Keratinocyte (primary cell): ENCODE results near the gene USP17L11. TPM values are rescaled to one million over a fixed set of nuclear protein-coding genes. Genes with fewer than 3 reads are reported as not detected.
"Not testable (repeated sequence)": the region's sequence is repeated elsewhere in the genome, so short reads cannot be mapped to it uniquely, and the experiment has no call there.

Source experiments
- DNase-seq: peaks from one replicate; pipeline ENCODE4 v3.0.0-alpha.2; 2011; ENCODE audit warnings: low read depth, missing footprints, low spot score
- FAIRE-seq: peaks from 2 replicates; lab custom pipeline; 2011; peaks lifted over from hg19 to GRCh38; lab: Jason Lieb, UNC
- H2AFZ ChIP-seq: 2 replicates; pipeline ENCODE4 v1.6.0; 2012; ENCODE audit warnings: low read length, control low read depth, inconsistent platforms; ENCODE audit not compliant: control insufficient read depth
- H3K27ac ChIP-seq: 2 replicates; pipeline ENCODE4 v1.5.1; 2011; ENCODE audit warnings: low read length; ENCODE audit not compliant: control insufficient read depth, insufficient read depth
- H3K27me3 ChIP-seq: 3 replicates; pipeline ENCODE4 v1.6.0; 2011; ENCODE audit warnings: low read length; ENCODE audit not compliant: control insufficient read depth, insufficient read depth; ENCODE audit errors: extremely low read depth
- H3K36me3 ChIP-seq, 2 experiments: 2 replicates in 1 of 2; 3 replicates in 1 of 2; pipeline ENCODE4 v1.5.1; 2011; ENCODE audit warnings: low read length in 2 of 2, mild to moderate bottlenecking in 1 of 2; ENCODE audit not compliant: control insufficient read depth in 2 of 2, insufficient read depth in 2 of 2; ENCODE audit errors: extremely low read depth in 1 of 2
- H3K4me1 ChIP-seq: 3 replicates; pipeline ENCODE4 v1.5.1; 2011; ENCODE audit warnings: low read length; ENCODE audit not compliant: control insufficient read depth, insufficient read depth; ENCODE audit errors: extremely low read depth
- H3K4me2 ChIP-seq: 3 replicates; pipeline ENCODE4 v1.6.0; 2011; ENCODE audit warnings: low read depth, low read length; ENCODE audit not compliant: control insufficient read depth, insufficient read depth; ENCODE audit errors: extremely low read depth
- H3K4me3 ChIP-seq, 3 experiments: fragments of 200-600 bp in 1 of 3; sonication (generic) in 1 of 3; 2 replicates in 2 of 3; 3 replicates in 1 of 3; pipeline ENCODE4 v1.5.1; 2011 to 2016; ENCODE audit warnings: low read length in 3 of 3, mild to moderate bottlenecking in 3 of 3, control low read depth in 2 of 3, inconsistent platforms in 1 of 3, low read depth in 1 of 3, mixed read lengths in 1 of 3, mixed run types in 1 of 3, moderate library complexity in 1 of 3; ENCODE audit not compliant: control insufficient read depth in 2 of 3, insufficient read depth in 2 of 3; ENCODE audit errors: extremely low read depth in 1 of 3
- H3K79me2 ChIP-seq: 2 replicates; pipeline ENCODE4 v1.6.0; 2012; ENCODE audit warnings: low read length; ENCODE audit not compliant: control insufficient read depth, insufficient read depth
- H3K9ac ChIP-seq: 3 replicates; pipeline ENCODE4 v1.6.0; 2011; ENCODE audit warnings: low read length; ENCODE audit not compliant: control insufficient read depth, insufficient read depth; ENCODE audit errors: extremely low read depth
- H3K9me1 ChIP-seq: 3 replicates; pipeline ENCODE4 v1.6.0; 2011; ENCODE audit warnings: low read length; ENCODE audit not compliant: control insufficient read depth, insufficient read depth; ENCODE audit errors: extremely low read depth
- H3K9me3 ChIP-seq: 2 replicates; pipeline ENCODE4 v1.5.1; 2012; ENCODE audit warnings: low read depth, low read length; ENCODE audit not compliant: control insufficient read depth
- H4K20me1 ChIP-seq: 3 replicates; pipeline ENCODE4 v1.6.0; 2011; ENCODE audit warnings: low read length; ENCODE audit not compliant: control insufficient read depth, insufficient read depth; ENCODE audit errors: extremely low read depth
- dilution Hi-C: fragments of 300-500 bp; cut with MboI; formaldehyde crosslinking; loops from one replicate; pipeline ENCODE4 v1.7.0; 2020; ENCODE audit warnings: low sequenced_read_pairs; ENCODE audit not compliant: extremely low pct_ligation_motif_present
- polyA plus RNA-seq, 5 experiments: library from polyadenylated mRNA; depleted of rRNA in 3 of 5; stranded (reverse) in 3 of 5; stranded (forward) in 1 of 5; unstranded in 1 of 5; fragments of >200 nt; gene quantifications; 1 replicate in 1 of 5; 2 replicates in 3 of 5; 3 replicates in 1 of 5; pipeline versions ENCODE4 v1.2.1 to v1.2.3, GENCODE V29; 2011 to 2012; ENCODE audit warnings: missing spikeins in 2 of 5, low read depth in 1 of 5, low replicate concordance in 1 of 5

Gene USP17L11
- polyA plus RNA-seq, 1 donor (not counting 4 experiments of a cell fraction or from before 2014, with no cell fraction given) = not detected

GRCh38 chr4:9243579-9243978 is 28.4 kb downstream of the USP17L11 start, which contains the start of gene USP17L17:
Gene USP17L17 (plus strand): TSS chr4:9243879. CDS start chr4:9243879, 0 bp downstream.
- H2AFZ ChIP-seq, H3K9ac ChIP-seq, H3K36me3 ChIP-seq, H3K27me3 ChIP-seq, FAIRE-seq, H3K9me1 ChIP-seq, H3K4me2 ChIP-seq, H4K20me1 ChIP-seq, H3K79me2 ChIP-seq, H3K4me1 ChIP-seq, H3K4me3 ChIP-seq, H3K27ac ChIP-seq, DNase-seq, H3K9me3 ChIP-seq, dilution Hi-C loops: not testable (repeated sequence)

- DNase-seq = not testable (repeated sequence)
Measured at GRCh38 chr4:9247953-9248680, 32.9 kb downstream of the USP17L11 start, which contains the start of gene USP17L18. Gene USP17L18 (plus strand): TSS chr4:9248630. CDS start chr4:9248630, 0 bp downstream.

GRCh38 chr4:9253078-9253477 is 37.9 kb downstream of the USP17L11 start, which contains the start of gene USP17L19:
Gene USP17L19 (plus strand): TSS chr4:9253378. CDS start chr4:9253378, 0 bp downstream.
- H3K4me2 ChIP-seq, H3K36me3 ChIP-seq, H3K9me3 ChIP-seq, DNase-seq, H4K20me1 ChIP-seq, dilution Hi-C loops, H3K4me1 ChIP-seq, H3K27ac ChIP-seq, H3K9ac ChIP-seq, H2AFZ ChIP-seq, H3K27me3 ChIP-seq, H3K79me2 ChIP-seq, H3K9me1 ChIP-seq, FAIRE-seq, H3K4me3 ChIP-seq: not testable (repeated sequence)

More at GRCh38 chr4:9247953-9248680, 32.9 kb downstream of the USP17L11 start, which contains the start of gene USP17L18:
- H3K9ac ChIP-seq, dilution Hi-C loops, H3K4me3 ChIP-seq, H3K36me3 ChIP-seq, H3K4me2 ChIP-seq, FAIRE-seq, H3K4me1 ChIP-seq, H4K20me1 ChIP-seq, H3K9me1 ChIP-seq, H3K9me3 ChIP-seq, H3K27me3 ChIP-seq, H3K27ac ChIP-seq, H3K79me2 ChIP-seq, H2AFZ ChIP-seq: not testable (repeated sequence)

DNA sequence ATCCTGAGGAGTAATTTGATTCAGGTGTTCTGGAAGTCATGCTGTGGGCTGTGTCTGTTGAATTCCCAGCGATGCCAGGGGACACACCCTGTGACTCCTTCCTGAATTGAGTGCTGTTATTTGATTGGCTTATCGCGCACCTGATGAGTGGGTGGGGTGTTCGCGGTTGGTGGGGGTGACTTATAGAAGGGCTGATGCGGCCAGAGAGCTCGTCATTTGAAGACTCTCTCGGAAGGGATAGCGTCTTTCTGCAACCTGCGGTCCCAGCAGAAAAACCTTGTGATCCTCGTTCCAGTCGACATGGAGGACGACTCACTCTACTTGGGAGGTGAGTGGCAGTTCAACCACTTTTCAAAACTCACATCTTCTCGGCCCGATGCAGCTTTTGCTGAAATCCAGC is 42.6 kb downstream of the USP17L11 start, which contains the start of gene USP17L20:
TSS of gene USP17L20 (plus strand) at position 301 of the 400 bp plus-strand sequence. CDS start at position 301, 0 bp downstream.
- H3K27ac ChIP-seq, H2AFZ ChIP-seq, FAIRE-seq, H3K4me1 ChIP-seq, H3K9me3 ChIP-seq, H3K79me2 ChIP-seq, DNase-seq, H3K9me1 ChIP-seq, H3K9ac ChIP-seq, dilution Hi-C loops, H3K36me3 ChIP-seq, H3K4me3 ChIP-seq, H3K4me2 ChIP-seq, H3K27me3 ChIP-seq, H4K20me1 ChIP-seq: not testable (repeated sequence)

- H4K20me1 ChIP-seq, H3K27ac ChIP-seq, FAIRE-seq, H3K27me3 ChIP-seq, H2AFZ ChIP-seq, H3K4me1 ChIP-seq, H3K4me3 ChIP-seq, H3K9ac ChIP-seq, H3K79me2 ChIP-seq, H3K9me3 ChIP-seq, H3K4me2 ChIP-seq, H3K36me3 ChIP-seq, H3K9me1 ChIP-seq, dilution Hi-C loops, DNase-seq: not testable (repeated sequence)
Measured at GRCh38 chr4:9262572-9262971, 47.4 kb downstream of the USP17L11 start, which contains the start of gene USP17L21. Gene USP17L21 (plus strand): TSS chr4:9262872. CDS start chr4:9262872, 0 bp downstream.
